Anterior cingulate cortex (tissue), 58 donors: ENCODE results near the gene TRAPPC1.
A peak's percentile ranks its signal among the peaks of the same experiment; 100 is the strongest.

Source experiments
- DNase-seq, 58 donors: peaks; one replicate each; lab custom pipeline; 2025; lab: John Stamatoyannopoulos, UW

Gene TRAPPC1

DNA sequence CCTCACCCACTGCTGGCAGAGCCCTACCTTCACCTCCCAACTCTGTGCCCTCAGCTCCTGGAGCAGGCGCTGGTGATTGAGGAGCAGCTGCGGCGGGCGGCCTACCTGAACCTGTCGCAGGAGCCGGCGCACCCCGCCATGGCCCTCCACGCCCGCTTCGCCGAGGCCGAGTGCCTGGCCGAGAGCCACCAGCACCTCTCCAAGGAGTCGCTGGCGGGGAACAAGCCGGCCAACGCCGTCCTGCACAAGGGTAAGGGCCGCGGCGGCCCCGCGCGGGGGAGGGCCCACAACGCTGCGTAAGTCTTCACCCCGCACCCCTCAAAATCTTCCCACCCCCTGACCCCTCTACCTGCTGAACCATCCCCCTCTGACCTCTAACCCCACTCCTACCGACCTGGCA, 22.7 kb downstream of the TRAPPC1 start:
- no peak for DNase-seq

DNA sequence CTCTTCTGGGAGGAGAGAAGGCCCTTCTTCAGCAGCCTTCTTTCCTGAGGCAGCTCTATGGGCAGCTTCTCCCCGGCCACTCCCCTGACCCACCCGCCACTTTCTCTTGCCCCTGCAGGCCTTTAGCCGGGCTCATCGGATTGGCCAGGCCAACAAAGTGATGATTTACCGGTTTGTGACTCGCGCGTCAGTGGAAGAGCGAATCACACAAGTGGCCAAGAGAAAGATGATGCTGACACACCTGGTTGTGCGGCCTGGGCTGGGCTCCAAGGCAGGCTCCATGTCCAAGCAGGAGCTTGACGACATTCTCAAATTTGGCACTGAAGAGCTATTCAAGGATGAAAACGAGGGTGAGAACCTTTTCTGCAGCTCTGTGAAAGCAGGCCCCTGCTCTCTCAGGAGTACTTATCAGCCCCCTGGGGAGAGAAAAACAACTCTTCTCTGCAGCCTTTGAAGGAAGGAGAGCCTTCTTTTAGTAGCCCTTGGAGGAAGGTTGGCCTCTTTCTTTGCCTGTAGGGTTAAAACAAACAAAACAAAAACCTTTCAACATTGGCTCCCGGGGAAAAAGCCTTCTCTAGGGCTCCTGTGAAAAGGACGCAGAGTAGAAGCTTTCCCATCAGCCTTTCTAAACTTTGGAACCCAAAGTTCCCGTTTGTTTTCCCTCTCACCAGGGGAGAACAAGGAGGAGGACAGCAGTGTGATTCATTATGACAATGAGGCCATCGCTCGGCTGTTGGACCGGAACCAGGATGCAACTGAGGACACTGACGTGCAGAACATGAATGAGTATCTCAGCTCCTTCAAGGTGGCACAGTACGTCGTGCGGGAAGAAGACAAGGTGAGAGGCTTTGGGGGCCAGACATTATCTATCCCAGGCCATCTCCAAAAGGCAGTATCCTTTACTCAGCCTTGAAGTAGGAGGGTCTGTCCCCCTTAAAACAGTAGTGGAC, 28.3 kb downstream of the TRAPPC1 start:
- DNase-seq, result peak in 1 of 58 donors; percentile 16

DNA sequence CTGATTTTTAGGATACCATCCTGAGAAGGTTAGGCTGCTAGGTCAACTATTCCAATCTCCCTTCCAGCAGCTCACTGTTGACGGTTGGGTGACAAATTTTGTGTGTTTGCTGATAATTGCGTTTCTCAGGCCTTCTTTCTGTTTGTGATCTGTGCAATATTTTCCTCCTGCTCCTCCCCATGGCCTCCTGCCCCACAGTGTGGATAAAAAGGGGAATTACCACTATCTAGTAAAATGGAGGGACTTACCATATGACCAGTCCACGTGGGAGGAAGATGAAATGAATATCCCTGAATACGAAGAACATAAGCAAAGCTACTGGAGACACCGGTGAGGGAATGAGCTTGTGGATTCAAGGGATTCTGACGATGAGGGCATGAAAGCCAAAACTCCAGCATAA, 34.0 kb downstream of the TRAPPC1 start:
- peak in 12 of 58 donors; percentile 7 to 69 (median 24) for DNase-seq

DNA sequence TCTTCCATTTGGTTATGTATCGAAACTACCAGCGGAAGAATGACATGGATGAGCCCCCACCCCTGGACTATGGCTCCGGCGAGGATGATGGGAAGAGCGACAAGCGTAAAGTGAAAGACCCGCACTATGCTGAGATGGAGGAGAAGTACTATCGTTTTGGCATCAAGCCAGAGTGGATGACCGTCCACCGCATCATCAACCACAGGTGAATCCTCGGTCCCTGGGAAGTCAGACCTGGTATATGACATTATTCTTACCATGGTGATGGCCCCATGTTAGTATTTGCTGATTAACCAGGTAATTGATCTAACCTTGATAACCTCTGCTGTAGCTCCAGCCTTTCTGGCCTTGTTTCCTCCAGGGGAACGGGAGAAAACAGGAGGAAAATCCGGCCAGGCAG, 34.7 kb downstream of the TRAPPC1 start:
- no peak for DNase-seq

DNA sequence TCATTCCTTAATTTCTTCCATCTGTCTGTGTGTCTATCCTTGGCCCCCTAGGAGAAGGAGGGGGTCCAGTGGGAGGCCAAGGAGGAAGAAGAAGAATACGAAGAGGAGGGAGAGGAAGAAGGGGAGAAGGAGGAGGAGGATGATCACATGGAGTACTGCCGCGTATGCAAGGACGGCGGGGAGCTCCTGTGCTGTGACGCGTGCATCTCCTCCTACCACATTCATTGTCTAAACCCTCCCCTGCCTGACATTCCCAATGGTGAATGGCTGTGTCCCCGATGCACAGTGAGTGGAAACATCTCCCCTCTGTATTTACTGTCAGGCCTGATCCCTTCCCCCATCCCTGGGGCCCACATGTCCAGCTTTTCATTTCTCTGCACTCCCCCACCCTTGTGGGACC, 36.9 kb downstream of the TRAPPC1 start:
- no peak for DNase-seq

DNA sequence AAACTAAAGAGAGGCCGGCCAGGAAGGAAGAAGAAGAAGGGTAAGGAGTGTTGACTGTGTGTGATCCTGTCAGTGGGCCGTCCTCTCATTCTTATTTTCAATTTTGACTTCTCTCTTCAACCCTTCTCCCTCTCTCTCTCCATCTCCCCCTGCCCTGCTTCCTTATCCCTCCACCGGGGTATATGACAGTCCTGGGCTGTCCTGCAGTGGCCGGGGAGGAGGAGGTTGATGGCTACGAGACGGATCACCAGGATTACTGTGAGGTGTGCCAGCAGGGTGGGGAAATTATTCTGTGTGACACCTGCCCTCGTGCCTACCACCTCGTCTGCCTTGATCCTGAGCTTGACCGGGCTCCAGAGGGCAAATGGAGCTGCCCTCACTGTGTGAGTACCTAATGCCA, 37.5 kb downstream of the TRAPPC1 start:
- DNase-seq, result no peak

DNA sequence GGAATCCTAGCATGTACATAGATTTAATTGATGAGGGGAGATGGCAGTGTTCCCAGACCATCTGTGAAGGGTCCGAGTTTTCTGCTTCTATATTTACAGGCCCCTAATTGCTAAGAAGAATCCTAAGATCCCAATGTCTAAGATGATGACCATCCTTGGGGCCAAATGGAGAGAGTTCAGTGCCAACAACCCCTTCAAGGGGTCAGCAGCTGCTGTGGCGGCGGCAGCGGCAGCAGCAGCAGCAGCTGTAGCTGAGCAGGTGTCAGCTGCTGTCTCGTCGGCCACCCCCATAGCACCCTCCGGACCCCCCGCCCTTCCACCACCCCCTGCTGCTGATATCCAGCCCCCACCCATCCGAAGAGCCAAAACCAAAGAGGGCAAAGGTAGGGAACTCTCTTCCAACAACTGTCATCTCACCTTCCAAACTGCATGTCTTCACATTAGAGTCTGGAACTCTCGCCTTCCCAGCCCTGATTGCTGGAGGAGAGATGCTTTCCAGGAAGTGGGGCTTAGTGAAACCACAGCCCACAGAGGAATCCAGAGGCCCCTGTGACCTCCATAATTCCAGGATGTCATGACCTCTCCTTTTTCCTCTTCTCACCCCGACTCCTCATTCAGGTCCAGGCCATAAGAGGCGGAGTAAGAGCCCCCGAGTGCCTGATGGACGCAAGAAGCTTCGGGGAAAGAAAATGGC, 38.4 kb downstream of the TRAPPC1 start:
- DNase-seq, result no peak

DNA sequence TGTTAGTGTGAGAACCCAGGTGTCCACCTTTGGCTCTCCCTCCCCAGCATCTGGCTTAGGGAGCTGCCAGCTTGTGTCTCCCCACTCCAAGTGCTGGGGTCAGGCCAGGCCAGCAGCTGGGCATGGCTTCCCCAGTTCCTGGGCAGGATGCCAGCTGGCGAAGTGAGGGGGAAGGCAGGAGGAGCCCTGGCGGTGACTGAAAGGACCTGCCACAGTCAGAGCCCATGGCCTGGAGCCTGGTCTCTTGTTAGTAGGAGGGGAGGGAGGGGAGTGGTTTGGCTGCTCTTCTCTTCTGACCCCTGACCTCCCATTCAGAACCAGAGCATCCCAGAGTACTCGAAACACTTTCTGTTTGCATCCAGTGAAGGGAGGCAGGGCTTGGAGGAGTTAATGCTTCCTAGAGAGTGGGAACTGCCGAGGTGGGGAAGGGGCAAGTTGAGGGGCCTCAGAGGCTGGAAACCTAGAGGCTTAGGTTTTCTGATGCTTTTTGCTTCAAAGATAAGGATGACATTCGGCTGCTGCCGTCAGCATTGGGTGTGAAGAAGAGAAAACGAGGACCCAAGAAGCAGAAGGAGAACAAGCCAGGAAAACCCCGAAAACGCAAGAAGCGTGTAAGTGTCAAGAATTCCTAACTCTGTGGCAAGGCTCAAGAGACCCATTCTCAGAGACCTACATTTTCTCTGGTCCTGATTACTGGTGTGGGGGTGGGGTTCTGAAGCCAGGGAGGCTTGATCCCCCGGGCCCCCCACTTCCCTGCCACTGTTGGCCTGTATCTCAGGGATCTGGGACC, 42.4 kb downstream of the TRAPPC1 start:
- peak; percentile 45 to 98 (median 94) for DNase-seq

DNA sequence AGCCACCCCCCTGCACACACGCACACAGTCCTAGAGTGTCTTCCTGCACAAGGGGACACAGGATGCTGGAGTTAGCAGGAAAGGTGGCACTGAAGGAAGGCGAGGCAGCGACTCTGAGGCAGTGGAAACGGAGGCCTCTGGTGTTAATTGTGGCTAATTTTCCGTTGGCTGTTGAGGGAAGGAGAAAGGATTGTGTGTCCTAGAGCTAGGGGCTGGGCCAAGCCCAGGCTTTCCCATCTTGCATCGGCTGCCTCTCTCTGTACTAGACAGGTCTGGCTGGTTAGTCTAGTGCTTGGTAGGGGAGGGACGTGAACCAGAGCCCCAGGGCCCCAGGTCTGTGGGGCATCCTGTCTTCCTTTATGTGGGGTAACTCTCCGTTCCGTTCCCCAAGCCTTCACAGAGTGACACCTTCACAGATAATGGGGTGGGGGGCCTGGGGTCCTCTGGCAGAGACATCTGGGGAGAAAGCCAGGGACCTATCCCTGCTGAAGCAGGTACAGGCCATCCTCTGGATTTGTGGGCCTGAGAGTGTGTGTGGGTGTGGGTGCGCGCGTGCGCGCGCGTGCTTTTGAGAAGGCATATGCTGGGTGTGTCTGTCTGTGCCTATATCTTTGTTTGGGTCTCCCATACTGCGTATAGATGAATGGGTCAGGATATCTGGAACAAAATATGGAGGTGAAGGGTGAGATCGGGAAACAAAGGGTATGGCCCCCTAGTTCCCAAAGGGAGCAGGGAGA, 43.4 kb downstream of the TRAPPC1 start, which contains the start of gene CHD3:
Gene CHD3 (plus strand): TSS at position 606 of the 737 bp plus-strand sequence. CDS start 212 bp downstream, outside the sequence.
- peak in 7 of 58 donors; percentile 10 to 69 (median 23) for DNase-seq

DNA sequence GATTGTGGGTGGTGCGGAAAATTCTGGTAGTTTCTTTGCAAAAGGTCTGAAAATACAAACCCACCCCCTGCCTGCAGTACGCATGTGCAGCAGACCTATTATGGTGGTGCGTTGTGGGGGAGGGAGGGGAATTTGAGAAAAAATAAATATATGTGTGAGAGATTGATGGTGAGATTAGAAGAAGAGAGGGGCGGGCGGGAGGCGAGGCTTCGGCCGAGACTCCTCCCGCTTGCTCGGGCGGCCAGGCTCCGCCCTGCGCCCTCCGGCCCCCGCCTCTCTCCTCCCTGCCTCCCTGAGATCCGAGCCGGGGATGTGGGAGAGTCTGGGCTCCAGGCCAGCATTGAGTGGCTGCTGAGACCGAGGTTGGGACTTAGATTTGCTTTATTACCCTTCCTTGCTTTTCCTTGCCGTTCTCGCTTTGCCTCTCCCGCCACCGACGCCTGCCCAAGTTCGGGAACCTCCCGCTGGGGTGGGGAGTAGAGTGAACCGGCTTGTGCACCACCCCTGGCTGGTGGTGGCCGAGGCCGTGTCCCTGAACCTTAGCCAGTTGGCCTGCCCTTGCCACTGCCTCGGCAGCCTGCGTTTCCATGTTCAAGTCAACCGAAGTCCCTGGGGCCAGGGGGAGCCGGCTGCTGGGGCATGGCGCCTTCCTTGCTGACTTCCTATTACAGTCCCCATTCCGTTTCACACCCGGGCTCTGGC, 44.1 kb downstream of the TRAPPC1 start:
- peak; percentile 46 to 95 (median 86) for DNase-seq

DNA sequence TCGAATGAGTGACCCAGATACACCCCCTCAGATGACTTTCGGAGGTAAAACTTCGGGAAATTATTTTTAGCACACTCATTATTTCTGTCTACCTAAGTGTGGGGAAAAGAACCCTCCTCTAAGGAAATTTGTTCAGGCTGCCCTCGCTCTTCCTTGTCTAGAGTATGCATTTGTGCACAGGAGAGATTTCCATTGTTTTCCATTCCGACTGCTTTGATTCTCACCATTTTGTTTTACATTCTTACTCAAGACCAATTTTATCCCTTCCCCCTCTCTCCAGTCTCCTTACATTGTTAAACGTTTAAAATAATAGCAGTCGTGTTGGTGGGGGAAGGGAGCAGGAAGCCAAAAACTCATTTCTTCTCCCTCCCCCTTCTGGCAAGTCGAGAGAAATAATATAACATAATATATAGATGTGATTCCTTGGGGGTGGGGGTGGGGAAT, 44.7 kb downstream of the TRAPPC1 start:
- no peak for DNase-seq

DNA sequence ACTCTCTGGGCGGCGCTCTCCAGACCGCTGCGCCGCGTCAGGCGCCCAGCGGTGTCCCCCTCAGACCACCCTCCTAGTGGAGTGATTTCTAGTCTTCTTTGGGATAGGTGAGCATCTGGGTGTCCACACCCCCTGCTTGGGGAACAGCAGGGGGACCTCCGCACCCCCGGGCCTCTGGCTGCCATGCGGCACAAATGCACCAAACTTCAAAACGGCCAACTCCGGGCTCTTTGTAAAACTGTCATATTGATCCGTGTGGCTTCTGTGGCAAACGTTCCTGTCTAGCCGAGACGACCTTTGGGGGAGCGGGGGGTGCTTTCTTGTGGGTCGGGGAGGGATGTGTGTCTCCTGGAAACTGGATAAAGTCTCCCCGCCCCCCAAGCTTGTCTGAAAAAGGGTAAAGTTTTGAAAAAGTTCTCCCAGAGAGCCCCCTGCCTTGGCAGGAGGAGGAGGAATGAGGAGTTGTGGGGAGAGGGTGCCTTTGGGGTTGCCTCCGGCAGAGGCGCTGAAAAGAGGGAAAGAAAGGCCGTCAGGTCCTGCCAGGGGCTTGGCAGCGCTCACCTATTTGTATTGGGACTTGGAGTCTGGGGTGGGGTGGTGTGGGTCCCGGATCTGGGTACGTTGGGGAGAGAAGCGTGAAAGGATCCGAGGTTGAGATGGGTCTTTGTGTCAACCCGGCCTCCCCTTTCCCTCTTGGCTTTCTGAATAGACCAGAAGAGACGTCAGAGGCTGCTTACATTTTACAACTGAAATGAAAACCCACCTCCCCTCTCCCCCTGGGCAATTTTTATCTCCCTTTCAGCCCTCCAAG, 45.3 kb downstream of the TRAPPC1 start:
- peak in 6 of 58 donors; percentile 18 to 52 (median 31) for DNase-seq

DNA sequence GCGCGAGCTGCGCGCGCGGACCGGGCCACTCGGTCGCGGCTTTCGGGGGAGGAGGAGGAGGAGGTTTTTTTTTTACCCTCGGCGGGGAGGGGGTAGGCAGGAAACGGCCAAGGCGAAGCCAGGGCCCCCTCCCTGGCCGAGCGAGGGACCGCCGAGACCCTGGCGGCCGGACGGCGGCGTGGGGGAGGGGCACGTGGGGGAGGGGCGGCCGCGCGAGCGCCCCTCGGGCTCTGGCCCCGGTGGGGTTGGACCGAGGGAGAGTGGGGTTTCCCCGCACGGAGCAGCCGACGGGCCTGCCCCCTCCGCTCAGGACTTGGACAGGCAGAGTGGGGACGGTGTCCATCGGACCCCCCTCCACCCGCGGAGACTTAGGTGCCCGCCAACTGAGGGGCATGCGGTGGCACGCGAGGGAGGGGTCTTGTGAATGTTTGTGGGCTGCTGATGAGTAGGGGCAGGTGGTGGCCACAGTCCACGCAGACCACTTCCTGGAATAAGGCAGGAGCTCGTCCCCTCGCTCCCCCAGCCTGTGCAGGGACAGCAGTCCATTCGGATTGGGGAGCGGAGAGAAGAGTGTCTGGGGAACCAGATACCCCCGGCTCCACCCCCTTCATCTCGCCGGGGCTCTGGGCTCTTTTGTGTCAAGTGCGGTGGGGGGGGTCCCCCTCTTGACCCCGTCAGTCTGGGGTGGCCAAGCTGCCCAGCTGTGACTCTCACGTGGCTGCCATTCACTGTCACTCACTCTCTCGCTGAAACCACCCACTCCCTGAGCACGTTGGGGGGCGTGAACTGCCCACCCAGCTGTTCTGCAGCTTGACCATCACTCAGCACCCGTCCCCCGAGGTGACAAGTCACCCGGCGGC, 46.1 kb downstream of the TRAPPC1 start:
- DNase-seq, result peak in 8 of 58 donors; percentile 19 to 79 (median 33)

DNA sequence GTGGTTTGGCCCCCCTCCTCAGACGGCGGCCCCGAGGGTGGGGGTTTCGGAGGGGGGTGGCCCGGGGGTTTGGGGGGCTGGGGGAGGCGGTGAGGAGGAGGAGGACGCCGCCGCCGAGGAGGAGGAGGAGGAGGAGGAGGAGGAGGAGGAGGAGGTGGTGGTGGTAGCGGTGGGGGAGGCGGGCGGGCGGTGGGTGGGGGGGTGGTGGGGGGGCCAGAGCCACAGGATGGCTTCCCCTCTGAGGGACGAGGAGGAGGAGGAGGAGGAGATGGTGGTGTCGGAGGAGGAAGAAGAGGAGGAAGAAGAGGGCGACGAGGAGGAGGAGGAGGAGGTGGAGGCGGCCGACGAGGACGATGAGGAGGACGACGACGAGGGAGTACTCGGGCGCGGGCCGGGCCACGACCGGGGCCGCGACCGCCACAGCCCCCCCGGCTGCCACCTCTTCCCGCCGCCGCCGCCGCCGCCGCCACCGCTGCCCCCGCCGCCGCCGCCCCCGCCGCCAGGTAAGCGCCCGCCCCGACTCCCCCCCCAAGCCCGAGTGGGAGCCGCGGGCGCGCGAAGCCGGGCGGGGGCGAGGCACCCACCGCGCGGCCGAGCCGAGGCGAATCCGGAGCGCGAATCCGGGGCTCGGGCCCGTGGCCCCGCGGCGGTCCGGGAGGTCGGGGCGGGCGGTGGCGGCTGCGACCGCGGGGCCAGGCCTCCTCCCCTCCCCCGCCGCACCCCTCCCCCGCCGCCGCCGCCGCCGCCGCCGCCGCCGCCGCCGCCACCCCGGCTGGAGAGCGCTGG, 47.0 kb downstream of the TRAPPC1 start:
- no peak for DNase-seq

DNA sequence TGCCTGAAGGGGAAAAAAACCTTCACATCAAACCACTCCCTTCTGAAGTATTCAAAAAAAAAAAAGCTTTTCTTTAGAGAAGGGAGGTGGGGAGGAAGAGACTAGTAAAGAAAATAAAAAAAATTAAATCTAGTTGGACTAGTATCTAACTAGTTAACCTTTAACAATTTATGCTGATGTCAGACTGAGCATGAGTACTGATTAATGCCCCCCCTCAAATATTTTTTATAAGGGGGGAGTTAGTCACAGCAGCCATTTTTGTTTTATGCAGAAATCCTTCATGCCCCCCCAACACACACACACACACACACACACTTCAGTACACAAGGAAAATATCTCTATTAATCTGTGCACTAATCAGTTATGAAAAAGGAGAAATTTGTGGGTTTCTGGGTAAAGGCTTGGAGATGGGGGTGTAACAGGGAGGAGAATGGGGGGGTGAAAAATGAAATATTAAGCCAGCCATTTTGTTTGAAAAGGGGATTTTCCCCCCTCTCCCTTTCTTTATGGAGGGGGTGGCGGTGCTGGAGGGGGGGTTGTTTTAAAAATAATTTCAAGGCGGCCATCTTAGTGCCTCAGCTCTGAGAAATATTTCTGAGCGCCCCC, 47.9 kb downstream of the TRAPPC1 start:
- no peak for DNase-seq

DNA sequence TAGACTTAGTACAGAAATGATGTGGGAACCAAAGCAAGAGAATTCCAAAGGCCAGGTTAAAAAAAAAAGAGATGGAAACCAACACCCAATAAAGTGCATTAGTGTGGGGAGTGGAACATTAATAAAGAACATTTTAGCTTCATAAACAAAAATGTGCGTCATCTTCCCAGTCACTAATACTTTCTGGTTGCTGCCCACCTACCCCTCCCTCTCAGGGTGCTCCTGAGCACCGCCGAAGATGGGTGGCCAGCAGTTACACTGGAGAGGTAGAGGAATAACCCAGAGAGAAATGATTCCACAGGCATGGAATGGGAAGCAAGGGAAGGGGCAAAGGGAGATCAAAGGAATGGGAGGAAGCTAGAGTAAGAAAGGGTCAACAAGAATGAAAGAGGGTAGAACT, 49.1 kb downstream of the TRAPPC1 start:
- no peak for DNase-seq
